Loucy (cell line): ENCODE results near the gene GATC.

Experiments
- EZH2phosphoT487 ChIP-seq: fragments of 200-600 bp; IDR thresholded peaks from 2 replicates; pipeline ENCODE4 v1.6.1; 2018; ENCODE audit warnings: antibody characterized with exemption, mild to moderate bottlenecking, moderate library complexity, borderline replicate concordance
- TF ChIP-seq, protein P1 (sequence below): fragments of 200-600 bp; sonication (generic); conservative IDR thresholded peaks from 2 replicates; pipeline ENCODE4 v1.5.1; 2014; ENCODE audit warnings: mild to moderate bottlenecking, antibody characterized with exemption, low read length

DNA sequence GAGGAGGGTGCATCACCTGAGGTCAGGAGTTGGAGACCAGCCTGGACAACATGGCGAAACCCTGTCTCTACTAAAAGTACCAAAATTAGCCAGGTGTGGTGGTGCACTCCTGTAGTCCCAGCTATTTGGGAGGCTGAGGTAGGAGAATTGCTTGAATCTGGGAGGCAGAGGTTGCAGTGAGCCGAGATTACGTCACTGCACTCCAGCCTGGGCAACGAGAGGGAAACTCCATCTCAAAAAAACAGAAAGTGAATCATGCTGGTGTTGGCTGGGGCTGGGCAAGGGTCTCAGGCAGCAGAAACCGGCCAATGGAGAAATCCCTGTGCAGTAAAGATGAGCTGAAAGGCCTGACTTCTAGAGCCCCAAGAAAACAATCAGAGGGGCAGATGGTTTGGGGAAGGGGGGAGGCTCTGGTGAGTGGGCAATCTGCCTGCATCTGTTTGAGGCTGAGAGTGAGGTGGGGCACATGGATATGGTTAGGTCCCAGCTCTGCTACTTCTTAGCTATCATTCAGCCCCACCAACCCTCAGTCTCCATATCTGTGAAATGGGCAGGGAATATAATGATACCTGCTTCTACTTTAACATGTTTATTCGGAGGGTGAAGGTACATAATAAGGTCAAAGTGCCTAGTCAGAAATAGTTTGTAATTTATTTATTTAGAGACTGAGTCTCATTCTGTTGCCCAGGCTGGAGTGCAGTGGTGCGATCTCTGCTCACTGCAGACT lies 29.6 kb upstream of the GATC start:
- TF ChIP-seq EZH2phosphoT487: no peak
- TF ChIP-seq, protein P1, sequence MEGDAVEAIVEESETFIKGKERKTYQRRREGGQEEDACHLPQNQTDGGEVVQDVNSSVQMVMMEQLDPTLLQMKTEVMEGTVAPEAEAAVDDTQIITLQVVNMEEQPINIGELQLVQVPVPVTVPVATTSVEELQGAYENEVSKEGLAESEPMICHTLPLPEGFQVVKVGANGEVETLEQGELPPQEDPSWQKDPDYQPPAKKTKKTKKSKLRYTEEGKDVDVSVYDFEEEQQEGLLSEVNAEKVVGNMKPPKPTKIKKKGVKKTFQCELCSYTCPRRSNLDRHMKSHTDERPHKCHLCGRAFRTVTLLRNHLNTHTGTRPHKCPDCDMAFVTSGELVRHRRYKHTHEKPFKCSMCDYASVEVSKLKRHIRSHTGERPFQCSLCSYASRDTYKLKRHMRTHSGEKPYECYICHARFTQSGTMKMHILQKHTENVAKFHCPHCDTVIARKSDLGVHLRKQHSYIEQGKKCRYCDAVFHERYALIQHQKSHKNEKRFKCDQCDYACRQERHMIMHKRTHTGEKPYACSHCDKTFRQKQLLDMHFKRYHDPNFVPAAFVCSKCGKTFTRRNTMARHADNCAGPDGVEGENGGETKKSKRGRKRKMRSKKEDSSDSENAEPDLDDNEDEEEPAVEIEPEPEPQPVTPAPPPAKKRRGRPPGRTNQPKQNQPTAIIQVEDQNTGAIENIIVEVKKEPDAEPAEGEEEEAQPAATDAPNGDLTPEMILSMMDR: no peak
